Endodermal cell (in vitro differentiated cells): Measurements from ENCODE around the gene ATP9A. TPM values are rescaled to one million over a fixed set of nuclear protein-coding genes. Genes with fewer than 3 reads are reported as not detected.

Experiments
- DNase-seq: peaks from one replicate; pipeline ENCODE4 v3.0.0-alpha.2; 2017
- H3K27ac ChIP-seq: 2 replicates; pipeline ENCODE4 v1.5.1; 2013; ENCODE audit warnings: mild to moderate bottlenecking, low read depth, low read length, moderate library complexity
- H3K27me3 ChIP-seq: 2 replicates; pipeline ENCODE4 v1.6.1; 2013; ENCODE audit warnings: mild to moderate bottlenecking, low read length, moderate library complexity; ENCODE audit not compliant: insufficient read depth, control insufficient read depth, poor library complexity, severe bottlenecking
- H3K36me3 ChIP-seq: 2 replicates; pipeline ENCODE4 v1.7.0; 2013; ENCODE audit warnings: mild to moderate bottlenecking, low read length, moderate library complexity; ENCODE audit not compliant: control insufficient read depth, insufficient read depth
- H3K4me1 ChIP-seq: one replicate; pipeline ENCODE4 v1.7.0; 2013; ENCODE audit warnings: low read length; ENCODE audit not compliant: control insufficient read depth, insufficient read depth
- H3K4me3 ChIP-seq: 2 replicates; pipeline ENCODE4 v1.5.1; 2013; ENCODE audit warnings: mild to moderate bottlenecking, low read length, moderate library complexity
- H3K9ac ChIP-seq: 2 replicates; pipeline ENCODE4 v1.6.1; 2013; ENCODE audit warnings: mild to moderate bottlenecking, low read length, moderate library complexity; ENCODE audit not compliant: poor library complexity, severe bottlenecking; ENCODE audit errors: extremely low read depth
- H3K9me3 ChIP-seq: 2 replicates; pipeline ENCODE4 v1.6.1; 2013; ENCODE audit warnings: mild to moderate bottlenecking, low read length, moderate library complexity; ENCODE audit not compliant: control insufficient read depth
- H3K27ac Mint-ChIP-seq: 2 replicates; pipeline ENCODE4 v1.8.0; 2020; ENCODE audit warnings: mixed read lengths
- H3K27me3 Mint-ChIP-seq: 2 replicates; pipeline ENCODE4 v1.8.0; 2021; ENCODE audit warnings: mild to moderate bottlenecking, mixed read lengths; ENCODE audit not compliant: insufficient read depth
- H3K36me3 Mint-ChIP-seq: 2 replicates; pipeline ENCODE4 v1.8.0; 2020; ENCODE audit warnings: low read depth, mixed read lengths
- H3K4me1 Mint-ChIP-seq: 2 replicates; pipeline ENCODE4 v1.8.0; 2020; ENCODE audit warnings: mixed read lengths
- H3K4me3 Mint-ChIP-seq: 2 replicates; pipeline ENCODE4 v1.8.0; 2020; ENCODE audit warnings: mild to moderate bottlenecking, moderate library complexity, mixed read lengths
- H3K9me3 Mint-ChIP-seq: 2 replicates; pipeline ENCODE4 v1.8.0; 2020; ENCODE audit warnings: mild to moderate bottlenecking, mixed read lengths
- WGBS, 2 experiments: methylation state at CpG; one replicate each; pipeline versions ENCODE4 v1.1.5 to v1.1.7; 2013; ENCODE audit warnings: missing lambda C conversion rate in 2 of 2, mixed read lengths in 1 of 2; ENCODE audit not compliant: insufficient coverage in 1 of 2, insufficient read length in 1 of 2; 5-methylcytosine and 5-hydroxymethylcytosine counted together
- total RNA-seq, 2 donors: library from RNA; stranded (reverse); fragmentation: NEBNext Ultra II Directional in 1 of 2; extraction: Animal tissue kit (Norgen Biotek cat#: 25700) in 1 of 2; gene quantifications; 2 replicates in 1 of 2; 3 replicates in 1 of 2; pipeline ENCODE4 v1.2.1, GENCODE V29; 2021
- TF ChIP-seq, protein P1 (sequence below): fragments of 200-600 bp; sonication (generic); conservative IDR thresholded peaks from 2 replicates; pipeline ENCODE4 v1.5.0; 2021; ENCODE audit warnings: antibody characterized with exemption, mild to moderate bottlenecking

The ATP9A gene
- total RNA-seq, 2 donors from 2014 or later = 26.7 to 27.9 TPM

DNA sequence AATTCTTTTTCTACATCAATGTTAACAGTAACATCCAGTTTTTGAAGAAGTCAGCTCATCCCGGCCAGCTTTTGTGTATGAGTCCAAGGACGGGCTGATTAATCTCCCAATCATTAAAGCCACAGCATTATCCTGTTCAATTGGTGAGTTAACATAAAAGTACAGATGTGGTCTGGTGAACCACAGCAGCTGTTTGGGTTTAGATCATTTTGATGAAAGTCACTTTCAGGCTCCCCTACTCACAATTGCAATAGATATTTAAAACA, 156.6 kb downstream of the ATP9A start:
- Mint-ChIP-seq H3K9me3 (no peaks in the 10 kb centered on the region), H3K27ac (no peak overlapping the region), H3K36me3 (peaks cover 44% of the 10 kb centered on the region), H3K4me1 (no peaks in the 10 kb centered on the region), H3K4me3 (no peak overlapping the region), H3K27me3 (no peaks in the 10 kb centered on the region)
- H3K9ac ChIP-seq = no peak overlapping the region
- no peaks in the 10 kb centered on the region for H3K4me1 ChIP-seq
- H3K36me3 ChIP-seq = peaks cover 3% of the 10 kb centered on the region
- TF ChIP-seq, protein P1, sequence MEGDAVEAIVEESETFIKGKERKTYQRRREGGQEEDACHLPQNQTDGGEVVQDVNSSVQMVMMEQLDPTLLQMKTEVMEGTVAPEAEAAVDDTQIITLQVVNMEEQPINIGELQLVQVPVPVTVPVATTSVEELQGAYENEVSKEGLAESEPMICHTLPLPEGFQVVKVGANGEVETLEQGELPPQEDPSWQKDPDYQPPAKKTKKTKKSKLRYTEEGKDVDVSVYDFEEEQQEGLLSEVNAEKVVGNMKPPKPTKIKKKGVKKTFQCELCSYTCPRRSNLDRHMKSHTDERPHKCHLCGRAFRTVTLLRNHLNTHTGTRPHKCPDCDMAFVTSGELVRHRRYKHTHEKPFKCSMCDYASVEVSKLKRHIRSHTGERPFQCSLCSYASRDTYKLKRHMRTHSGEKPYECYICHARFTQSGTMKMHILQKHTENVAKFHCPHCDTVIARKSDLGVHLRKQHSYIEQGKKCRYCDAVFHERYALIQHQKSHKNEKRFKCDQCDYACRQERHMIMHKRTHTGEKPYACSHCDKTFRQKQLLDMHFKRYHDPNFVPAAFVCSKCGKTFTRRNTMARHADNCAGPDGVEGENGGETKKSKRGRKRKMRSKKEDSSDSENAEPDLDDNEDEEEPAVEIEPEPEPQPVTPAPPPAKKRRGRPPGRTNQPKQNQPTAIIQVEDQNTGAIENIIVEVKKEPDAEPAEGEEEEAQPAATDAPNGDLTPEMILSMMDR = no peak
- no peak for DNase-seq
- H3K9me3 ChIP-seq = no peaks in the 10 kb centered on the region
- 88 to 91% methylated on average over 1 to 2 of the region's 2 CpGs for WGBS, 2 experiments
- no peak overlapping the region for H3K27ac ChIP-seq
- H3K4me3 ChIP-seq = no peak overlapping the region
- no peaks in the 10 kb centered on the region for H3K27me3 ChIP-seq

DNA sequence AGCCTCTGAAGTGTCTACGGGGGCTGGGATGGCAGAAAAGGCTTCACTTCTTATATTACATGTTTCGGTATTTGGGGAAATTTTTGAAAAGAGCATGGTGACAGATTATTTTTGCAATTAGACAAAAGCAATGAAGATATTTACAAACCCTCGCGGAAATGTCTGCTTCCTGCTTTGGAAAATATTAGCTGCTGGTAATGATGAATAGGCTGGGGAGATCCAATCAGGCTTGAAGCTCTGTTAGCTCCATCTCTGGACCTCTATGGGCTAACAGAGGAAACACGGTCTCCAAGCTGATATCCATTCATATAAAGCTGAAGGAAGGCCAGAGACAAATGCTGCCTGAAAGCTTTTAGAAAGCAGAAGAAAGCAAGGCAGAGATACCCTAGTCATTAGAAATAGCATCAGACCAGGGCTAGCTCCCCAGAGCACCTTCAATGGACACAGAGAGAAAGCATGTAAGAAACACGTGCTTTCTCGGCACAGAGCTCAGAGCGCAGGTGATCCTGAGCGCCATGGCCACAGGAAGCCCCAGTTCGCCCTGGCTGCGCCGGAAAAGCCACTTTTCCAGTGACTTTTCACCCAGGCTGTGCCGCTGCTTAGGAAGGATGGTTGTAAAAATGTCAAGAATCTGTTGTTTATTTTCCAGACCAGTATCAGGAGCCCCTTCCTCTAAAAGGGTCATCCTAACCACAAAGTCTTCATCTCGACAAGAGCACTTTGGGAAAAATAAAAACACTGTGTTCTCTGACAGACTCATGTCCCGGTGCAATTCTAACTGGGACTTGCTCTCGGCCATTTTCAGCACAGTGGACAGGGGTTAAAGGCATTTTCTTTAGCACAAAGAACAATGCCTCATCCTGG, 157.2 kb downstream of the ATP9A start:
- WGBS, 2 experiments = 85 to 89% methylated on average over 14 to 16 of the region's 16 CpGs
- Histone ChIP-seq H3K27ac (no peak overlapping the region), H3K36me3 (peaks cover 3% of the 10 kb centered on the region), H3K9me3 (no peaks in the 10 kb centered on the region), H3K9ac (no peak overlapping the region), H3K4me3 (no peak overlapping the region), H3K4me1 (no peaks in the 10 kb centered on the region), H3K27me3 (no peaks in the 10 kb centered on the region)
- H3K27ac Mint-ChIP-seq = no peak overlapping the region
- no peaks in the 10 kb centered on the region for H3K4me1 Mint-ChIP-seq
- TF ChIP-seq, protein P1 = no peak
- no peaks in the 10 kb centered on the region for H3K9me3 Mint-ChIP-seq
- no peak overlapping the region for H3K4me3 Mint-ChIP-seq
- DNase-seq = no peak
- no peaks in the 10 kb centered on the region for H3K27me3 Mint-ChIP-seq
- peaks cover 42% of the 10 kb centered on the region for H3K36me3 Mint-ChIP-seq

DNA sequence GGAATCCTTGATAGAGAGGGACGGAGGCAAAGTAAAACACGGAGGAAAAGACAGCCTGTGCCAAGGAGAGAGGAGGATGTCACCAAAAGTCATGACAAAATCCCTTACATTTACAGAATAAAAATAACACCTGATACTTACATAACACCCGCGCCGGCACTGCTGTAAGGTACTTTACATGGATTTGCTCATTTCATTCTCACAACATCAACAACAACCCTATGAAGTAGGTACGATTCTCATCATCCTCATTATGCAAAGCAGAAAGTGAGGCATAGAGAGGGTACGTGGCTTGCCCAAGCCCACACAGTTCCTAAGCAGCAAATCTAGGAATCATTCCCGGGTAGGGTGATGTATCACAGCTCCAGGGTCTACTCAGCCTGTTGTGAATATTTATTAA, 158.1 kb downstream of the ATP9A start:
- peaks cover 42% of the 10 kb centered on the region for H3K36me3 Mint-ChIP-seq

More for the DNA sequence above, 158.1 kb downstream of the ATP9A start:
- no peaks in the 10 kb centered on the region for H3K27me3 Mint-ChIP-seq
- Histone ChIP-seq H3K9ac (no peak overlapping the region), H3K27ac (no peak overlapping the region), H3K36me3 (peaks cover 3% of the 10 kb centered on the region), H3K4me3 (no peak overlapping the region), H3K27me3 (no peaks in the 10 kb centered on the region), H3K9me3 (no peaks in the 10 kb centered on the region), H3K4me1 (no peaks in the 10 kb centered on the region)
- no peak overlapping the region for H3K27ac Mint-ChIP-seq
- TF ChIP-seq, protein P1 = no peak
- no peaks in the 10 kb centered on the region for H3K4me1 Mint-ChIP-seq
- no peak for DNase-seq
- H3K4me3 Mint-ChIP-seq = no peak overlapping the region
- H3K9me3 Mint-ChIP-seq = no peaks in the 10 kb centered on the region
- WGBS, 2 experiments = 90 to 100% methylated on average over 3 to 8 of the region's 8 CpGs
